GM15510 (cell line): ENCODE data around the gene TRIM13.

Experiments used
- POLR2A ChIP-seq: IDR thresholded peaks from 3 replicates; pipeline ENCODE4 v1.6.1; 2011; ENCODE audit warnings: borderline replicate concordance; ENCODE audit not compliant: insufficient read length; ENCODE audit errors: extremely low read depth

Gene TRIM13

DNA sequence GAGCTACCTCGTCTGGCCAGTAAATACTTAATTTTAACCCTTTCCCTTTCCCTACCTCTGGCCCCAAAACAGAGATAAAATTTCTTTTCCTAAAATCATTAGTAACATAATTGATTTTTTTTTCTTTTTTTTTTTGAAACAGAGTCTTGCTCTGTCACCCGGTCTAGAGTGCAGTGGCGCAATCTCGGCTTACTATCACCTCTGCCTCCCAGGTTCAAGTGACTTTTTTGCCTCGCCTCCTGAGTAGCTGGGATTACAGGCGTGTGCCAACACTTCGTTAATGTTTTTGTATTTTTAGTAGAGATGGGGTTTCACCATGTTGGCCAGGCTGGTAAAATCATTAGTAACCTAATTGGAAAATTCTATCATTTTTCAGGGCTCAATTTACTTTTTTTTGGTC is 10.4 kb upstream of the TRIM13 start:
- no peak for TF ChIP-seq POLR2A

DNA sequence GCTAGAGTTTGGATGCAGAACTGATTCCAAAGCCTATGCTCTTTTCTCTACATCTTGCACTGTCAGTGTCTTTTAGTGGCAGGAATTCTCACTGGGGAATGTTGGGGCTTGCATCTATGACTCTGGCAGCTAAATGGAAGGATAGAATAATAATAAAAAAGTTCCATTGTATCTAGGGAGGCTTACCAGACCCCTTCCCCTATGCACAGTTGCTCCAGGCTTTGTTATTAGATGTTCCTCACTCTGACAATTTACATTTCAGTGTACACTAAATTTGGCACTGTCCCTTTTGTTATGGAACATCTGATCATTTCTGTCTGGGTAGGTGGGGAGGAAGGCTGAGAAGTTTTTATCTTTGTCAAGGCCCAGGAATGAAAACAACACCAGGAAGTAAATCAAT is 3.7 kb upstream of the TRIM13 start:
- no peak for TF ChIP-seq POLR2A

DNA sequence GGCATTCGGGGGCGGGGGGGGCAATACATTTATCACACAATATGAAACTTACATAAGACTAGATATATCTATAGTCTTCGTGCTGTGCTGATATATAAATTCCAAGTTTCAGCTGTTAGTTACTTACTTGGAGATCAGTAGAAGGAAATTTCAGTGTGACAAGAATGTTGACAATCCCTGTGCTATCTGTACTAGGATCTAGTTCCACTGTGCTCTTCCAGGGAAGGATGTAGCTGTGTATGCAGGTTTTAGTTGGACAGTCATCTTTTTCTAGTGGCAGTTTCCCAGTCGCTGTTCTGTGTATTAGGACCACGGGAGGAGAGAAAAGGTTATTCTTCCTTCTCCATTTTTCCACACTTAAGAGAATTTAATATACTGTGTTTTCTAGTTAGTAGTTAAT is 3.2 kb upstream of the TRIM13 start:
- no peak for TF ChIP-seq POLR2A

DNA sequence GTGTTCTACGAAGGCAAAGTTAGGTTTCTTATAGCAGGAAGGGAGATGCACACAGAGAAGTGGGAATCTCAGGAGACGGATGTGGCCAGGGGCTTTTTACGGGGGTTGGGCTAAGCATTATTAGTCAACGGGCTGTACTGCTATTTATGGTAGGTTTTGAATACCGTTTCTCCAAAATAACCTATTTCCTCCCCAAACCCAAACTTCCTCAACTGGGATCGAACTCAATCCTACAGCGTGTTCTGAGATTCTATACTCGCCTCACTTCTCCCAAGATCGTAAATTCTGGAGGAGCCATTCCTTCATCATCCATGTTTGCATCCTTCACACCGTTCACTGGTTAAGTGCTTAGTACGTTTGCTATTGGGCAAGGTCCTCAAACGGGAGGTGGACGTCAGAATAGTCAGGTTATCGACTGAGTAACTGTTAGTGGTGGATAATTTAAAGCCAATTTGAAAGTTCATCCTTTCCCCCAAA is 1.2 kb upstream of the TRIM13 start:
- no peak for TF ChIP-seq POLR2A

DNA sequence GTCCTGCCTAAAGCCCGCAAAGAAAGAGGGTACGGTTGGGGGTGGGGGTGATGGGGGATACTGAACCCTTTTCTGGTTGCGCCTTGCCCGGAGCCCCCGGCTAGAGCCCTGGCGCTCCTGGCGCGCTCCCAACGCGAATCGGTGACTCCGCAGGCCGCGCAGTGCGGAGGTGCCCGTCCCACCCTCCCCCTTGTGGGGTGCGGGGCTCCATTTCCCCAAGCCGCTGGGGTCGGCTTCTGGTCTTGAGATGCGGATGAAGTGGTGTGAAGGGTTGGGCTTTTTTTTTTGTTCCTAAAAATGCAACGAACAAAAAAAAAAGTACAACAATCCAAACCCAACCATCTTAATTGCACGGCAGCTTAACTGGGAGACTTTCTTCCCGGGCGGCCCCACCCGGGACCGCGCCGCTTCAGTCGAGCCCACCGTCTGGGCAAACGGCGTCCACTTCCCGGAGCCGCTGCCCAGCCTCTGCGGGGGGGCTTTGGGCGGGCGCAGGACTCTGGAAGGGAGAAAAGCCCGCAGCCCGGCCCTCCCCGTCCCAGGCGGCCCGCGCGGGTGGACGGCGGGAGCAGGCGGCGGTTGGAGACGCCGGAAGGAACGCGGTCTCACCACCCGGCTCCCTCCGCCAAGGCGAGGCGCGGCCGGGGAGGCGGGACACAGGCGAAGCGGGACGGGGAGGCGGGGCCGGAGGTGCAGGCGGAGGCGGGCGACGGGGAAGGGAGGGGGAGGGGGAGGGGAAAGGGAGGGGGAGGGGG is 504 bp upstream of the TRIM13 start:
- TF ChIP-seq POLR2A, result peak; percentile 72

DNA sequence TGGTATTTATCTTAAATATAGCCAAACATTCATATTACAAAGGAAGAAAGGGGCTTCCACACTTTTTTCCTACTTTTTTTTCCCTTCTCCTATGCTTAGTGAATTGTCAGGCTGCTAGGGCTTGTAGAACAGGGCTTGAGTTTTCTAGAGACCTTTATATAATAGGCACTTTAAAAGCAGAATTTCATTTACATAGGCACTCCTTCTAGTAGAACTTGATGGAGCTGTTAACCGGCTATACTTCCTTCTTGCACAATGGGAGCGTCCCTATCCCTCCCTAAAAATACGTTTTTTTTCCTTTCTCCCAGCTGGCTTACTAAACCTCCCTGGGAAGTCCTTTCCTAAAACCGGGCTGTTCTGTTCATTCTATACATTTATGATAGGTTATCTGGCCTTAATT is 1.1 kb downstream of the TRIM13 start:
- TF ChIP-seq POLR2A, result no peak

DNA sequence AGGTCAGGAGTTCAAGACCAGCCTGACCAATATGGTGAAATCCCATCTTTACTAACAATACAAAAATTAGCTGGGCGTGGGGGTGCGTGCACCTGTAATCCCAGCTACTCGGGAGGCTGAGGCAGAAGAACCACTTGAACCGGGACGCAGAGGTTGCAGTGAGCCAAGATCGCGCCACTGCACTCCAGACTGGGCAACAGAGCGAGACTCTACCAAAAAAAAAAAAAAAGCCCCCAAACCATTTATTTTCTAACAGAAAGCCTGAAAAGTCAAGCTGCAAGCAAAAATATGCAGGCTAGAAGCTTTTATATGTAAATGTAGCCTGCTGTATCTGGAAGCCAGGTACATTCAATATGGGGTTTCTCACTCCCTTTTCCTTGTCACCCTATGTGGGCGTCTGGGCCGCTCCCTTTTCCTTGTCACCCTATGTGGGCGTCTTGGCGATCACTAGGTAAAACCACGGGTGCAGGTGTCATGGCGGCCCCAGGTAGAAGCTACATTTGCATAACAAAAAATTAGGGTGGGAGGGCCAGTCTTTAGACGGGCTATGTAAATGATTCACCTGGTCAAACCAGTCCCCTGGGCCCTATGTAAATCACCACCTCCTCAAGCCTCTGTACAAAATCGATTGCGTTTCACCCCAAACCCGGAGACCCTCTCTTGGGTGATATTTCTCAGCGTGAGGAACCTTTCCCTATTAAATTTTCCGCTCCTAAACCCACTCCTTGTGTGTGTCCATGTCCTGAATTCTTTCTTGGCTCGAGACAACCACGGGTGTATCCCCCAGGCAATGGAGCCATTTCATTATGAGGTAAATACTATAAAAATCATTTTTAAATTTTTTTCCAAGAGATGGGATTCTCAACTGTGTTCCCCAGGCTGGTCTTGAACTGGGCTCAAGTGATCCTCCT is 2.1 kb downstream of the TRIM13 start:
- no peak for TF ChIP-seq POLR2A

DNA sequence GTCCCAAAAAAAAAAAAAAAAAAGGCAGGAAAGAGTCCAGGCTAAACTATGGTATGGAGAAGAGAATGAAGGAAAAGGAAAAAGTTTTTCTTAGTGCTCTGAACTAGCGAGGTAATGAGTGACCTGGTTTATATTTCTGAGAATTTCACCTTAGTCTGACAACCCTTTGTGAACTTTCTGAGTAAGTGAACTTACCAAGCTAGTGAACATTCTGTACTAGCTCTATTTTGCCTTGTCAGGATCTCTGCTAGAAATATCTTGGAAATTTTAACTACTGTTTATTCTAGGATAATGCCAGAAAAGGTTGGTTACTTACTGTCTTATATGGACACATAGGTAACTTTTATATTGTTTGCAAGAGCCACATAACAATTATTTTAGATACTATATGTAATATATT is 4.4 kb downstream of the TRIM13 start:
- no peak for TF ChIP-seq POLR2A

DNA sequence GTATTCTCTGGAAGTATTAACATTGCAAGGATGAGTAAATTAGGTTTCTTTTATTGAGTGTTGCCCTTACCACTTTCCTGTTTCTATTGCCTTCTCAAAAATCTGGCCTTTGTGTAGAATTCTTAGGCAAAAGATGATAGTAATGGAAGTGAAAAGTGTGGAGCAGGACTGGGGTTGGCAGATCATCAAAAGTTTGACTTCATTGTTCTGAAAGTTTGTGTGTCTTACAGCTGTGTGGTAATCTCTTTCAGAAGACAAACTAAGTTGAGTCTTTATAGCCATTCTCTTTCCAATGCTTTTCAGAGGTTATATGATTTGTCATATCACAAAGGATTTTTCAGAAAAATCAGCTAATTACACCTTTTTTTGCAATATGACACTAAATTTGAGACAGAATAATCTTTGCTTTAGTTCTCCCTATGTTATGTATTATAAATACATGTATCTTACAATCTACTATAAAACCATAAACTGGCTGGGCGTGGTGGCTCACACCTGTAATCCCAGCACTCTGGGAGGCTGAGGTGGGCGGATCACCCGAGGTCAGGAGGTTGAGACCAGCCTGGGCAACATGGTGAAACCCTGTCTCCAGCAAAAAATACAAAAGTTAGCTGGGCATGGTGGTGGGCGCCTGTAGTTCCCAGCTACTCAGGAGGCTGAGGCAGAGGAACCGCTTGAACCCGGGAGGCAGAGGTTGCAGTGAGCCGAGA is 9.7 kb downstream of the TRIM13 start:
- no peak for TF ChIP-seq POLR2A

DNA sequence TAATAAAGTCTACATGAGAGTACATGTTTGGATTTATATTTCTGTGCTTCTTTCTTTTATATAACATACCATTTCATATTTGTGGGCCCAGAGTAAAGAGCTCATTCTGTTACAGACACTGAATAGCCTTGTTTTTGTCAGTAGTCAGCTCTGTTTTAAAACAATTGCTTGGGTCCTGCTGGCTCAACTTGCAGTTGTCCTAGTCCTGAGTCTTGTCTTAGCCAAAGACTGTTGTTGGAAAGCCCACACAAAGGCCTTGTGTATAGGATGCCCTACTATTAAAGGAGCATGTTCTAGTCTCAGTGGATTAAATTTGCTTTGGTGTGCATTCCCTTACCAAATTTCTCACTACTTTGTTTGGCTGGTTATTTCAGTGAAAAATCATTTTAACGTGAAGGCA is 14.6 kb downstream of the TRIM13 start:
- TF ChIP-seq POLR2A, result no peak

DNA sequence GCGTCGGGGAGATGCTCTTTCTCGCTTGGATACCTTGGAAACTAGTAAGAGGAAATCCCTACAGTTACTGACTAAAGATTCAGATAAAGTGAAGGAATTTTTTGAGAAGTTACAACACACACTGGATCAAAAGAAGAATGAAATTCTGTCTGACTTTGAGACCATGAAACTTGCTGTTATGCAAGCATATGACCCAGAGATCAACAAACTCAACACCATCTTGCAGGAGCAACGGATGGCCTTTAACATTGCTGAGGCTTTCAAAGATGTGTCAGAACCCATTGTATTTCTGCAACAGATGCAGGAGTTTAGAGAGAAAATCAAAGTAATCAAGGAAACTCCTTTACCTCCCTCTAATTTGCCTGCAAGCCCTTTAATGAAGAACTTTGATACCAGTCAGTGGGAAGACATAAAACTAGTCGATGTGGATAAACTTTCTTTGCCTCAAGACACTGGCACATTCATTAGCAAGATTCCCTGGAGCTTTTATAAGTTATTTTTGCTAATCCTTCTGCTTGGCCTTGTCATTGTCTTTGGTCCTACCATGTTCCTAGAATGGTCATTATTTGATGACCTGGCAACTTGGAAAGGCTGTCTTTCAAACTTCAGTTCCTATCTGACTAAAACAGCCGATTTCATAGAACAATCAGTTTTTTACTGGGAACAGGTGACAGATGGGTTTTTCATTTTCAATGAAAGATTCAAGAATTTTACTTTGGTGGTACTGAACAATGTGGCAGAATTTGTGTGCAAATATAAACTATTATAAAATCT is 15.7 kb downstream of the TRIM13 start:
- no peak for TF ChIP-seq POLR2A

DNA sequence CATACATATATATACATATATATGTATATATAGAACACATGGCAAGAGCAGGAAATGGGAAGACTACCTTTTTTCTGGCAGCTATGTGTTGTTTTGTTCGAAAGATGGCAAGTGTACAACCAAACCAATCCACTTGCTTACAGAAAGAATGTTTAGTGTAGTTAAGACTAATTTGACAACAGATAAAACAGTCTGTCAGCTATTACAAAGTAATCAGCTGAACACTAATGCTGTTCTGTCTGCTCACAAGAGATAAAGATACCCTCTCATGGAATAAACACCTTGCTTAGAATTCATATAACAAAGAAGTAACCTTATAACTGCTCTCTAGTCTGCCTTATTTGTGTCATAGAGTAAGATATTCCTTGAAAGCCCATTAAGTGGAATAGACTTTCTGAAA is 17.5 kb downstream of the TRIM13 start:
- TF ChIP-seq POLR2A, result no peak

DNA sequence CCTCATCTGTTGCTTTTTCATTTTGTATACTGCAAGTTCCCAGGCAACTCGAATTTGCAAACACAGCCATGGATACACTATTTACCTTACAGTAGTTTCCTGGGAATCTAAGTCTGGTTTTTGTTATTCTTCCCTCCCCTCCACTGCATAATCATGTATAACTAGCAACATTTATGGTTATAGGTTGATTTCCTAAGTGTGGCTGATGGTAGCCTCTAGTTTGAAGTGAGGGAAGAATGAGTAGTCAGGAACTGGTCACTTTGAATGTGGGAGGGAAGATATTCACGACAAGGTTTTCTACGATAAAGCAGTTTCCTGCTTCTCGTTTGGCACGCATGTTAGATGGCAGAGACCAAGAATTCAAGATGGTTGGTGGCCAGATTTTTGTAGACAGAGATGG is 18.4 kb downstream of the TRIM13 start, which contains the start of gene KCNRG:
TSS of gene KCNRG (plus strand) at position 187 of the 400 bp plus-strand sequence. CDS start at position 237, 50 bp downstream.
- TF ChIP-seq POLR2A, result no peak

DNA sequence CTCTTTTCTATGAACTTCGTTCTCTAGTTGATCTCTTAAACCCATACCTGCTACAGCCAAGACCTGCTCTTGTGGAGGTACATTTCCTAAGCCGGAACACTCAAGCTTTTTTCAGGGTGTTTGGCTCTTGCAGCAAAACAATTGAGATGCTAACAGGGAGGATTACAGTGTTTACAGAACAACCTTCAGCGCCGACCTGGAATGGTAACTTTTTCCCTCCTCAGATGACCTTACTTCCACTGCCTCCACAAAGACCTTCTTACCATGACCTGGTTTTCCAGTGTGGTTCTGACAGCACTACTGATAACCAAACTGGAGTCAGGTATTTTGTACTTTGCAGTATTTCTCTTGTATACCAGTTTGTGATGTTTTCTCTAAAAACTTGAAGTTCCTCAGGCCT is 18.9 kb downstream of the TRIM13 start:
- no peak for TF ChIP-seq POLR2A
